Measurements from ENCODE around the gene SLC16A8. TPM values are rescaled to one million over a fixed set of nuclear protein-coding genes. Genes with fewer than 3 reads are reported as not detected.

Gene SLC16A8
- not detected in 2 replicates for total RNA-seq (2014; rRNA removed; shearing (Covaris generic))

GRCh38 chr22:38083931-38084631, at the start of gene SLC16A8:
TSS of gene SLC16A8 (minus strand) at chr22:38084184. CDS start at chr22:38082873, 1,311 bp downstream.

GRCh38 chr22:38110008-38110862, 26.3 kb upstream of the SLC16A8 start, which contains the start of gene BAIAP2L2:
TSS of gene BAIAP2L2 (minus strand) at chr22:38110684. CDS start at chr22:38110525, 159 bp downstream.

GRCh38 chr22:38056969-38057891, 26.8 kb downstream of the SLC16A8 start, which contains the start of gene PICK1:
TSS of gene PICK1 (plus strand) at chr22:38057404. CDS start at chr22:38057810, 406 bp downstream.

Other genes with a start within 250 kb of the SLC16A8 start
- gene ANKRD54, start 239.8 kb downstream of the SLC16A8 start, total RNA-seq (2014; rRNA removed; shearing (Covaris generic)), result 43.5 and 50.7 TPM in 2 replicates
- gene EIF3L, start 234.8 kb downstream of the SLC16A8 start, total RNA-seq (2014; rRNA removed; shearing (Covaris generic)), result 429 and 461 TPM in 2 replicates
- 56.4 and 64.6 TPM in 2 replicates for gene MICALL1, start 177.9 kb downstream of the SLC16A8 start, total RNA-seq (2014; rRNA removed; shearing (Covaris generic))
- gene C22orf23, start 130.6 kb downstream of the SLC16A8 start, total RNA-seq (2014; rRNA removed; shearing (Covaris generic)), result 1.0 TPM in 1 of 2 replicates, not detected in the other
- 484 and 496 TPM in 2 replicates for gene POLR2F, start 130.5 kb downstream of the SLC16A8 start, total RNA-seq (2014; rRNA removed; shearing (Covaris generic))
- gene SOX10, start 99.6 kb downstream of the SLC16A8 start, total RNA-seq (2014; rRNA removed; shearing (Covaris generic)), result 240 and 303 TPM in 2 replicates
- gene PICK1, start 26.8 kb downstream of the SLC16A8 start, total RNA-seq (2014; rRNA removed; shearing (Covaris generic)), result 30.3 and 33.0 TPM in 2 replicates
- gene BAIAP2L2, start 26.5 kb upstream of the SLC16A8 start, total RNA-seq (2014; rRNA removed; shearing (Covaris generic)), result 44.1 and 48.5 TPM in 2 replicates
- gene PLA2G6, start 97.6 kb upstream of the SLC16A8 start, total RNA-seq (2014; rRNA removed; shearing (Covaris generic)), result 19.7 and 20.1 TPM in 2 replicates
- 57.0 and 62.2 TPM in 2 replicates for gene MAFF, start 117.8 kb upstream of the SLC16A8 start, total RNA-seq (2014; rRNA removed; shearing (Covaris generic))
- 11.4 and 18.7 TPM in 2 replicates for gene TMEM184B, start 188.8 kb upstream of the SLC16A8 start, total RNA-seq (2014; rRNA removed; shearing (Covaris generic))
- 152 and 157 TPM in 2 replicates for gene CSNK1E, start 233.2 kb upstream of the SLC16A8 start, total RNA-seq (2014; rRNA removed; shearing (Covaris generic))

All from A375 (cell line).